Measurements from ENCODE around the gene SORBS2.

DNA sequence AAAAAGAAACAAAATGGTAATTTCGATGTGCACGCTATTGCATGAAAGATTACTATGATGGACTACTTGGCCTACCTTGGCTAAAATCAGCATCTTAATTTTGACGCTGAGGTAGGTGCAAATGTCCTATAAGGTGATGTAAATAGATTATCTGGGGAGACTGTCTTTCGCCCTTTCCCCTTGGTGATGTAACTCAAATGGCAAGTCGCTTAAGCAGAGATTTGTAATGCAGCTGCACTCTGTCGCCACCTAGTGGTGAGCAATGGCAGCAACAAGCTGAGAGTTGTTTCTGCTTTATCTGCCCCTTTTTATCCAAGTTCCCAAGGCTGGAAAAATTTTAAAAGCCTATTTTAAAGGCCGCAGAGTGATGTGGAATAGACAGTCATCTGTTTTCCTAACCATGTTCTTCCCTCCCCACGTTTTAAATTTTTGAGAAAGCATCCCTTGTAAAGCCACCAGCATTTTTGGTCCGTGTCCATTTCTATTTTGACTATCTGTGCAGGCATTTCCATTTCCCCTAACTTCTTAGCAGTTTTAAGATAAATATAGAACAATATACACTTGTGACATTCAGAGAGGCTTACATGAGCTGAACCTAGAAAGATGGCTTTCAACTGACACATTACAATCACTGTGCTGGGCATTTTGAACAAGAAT is 214.3 kb downstream of the SORBS2 start:
- TF ChIP-seq EZH2 (IDR thresholded peaks at IDR 0.05; ENCODE audit: insufficient read depth, poor library complexity, severe bottlenecking) (no peak), EZH2phosphoT487 (IDR thresholded peaks at IDR 0.05; ENCODE audit: insufficient read depth, low read depth) (no peak)

Data from GM23248 (cell line).